Large intestine (tissue), 3 donors: ENCODE data around the gene MYRIP. TPM values are rescaled to one million over a fixed set of nuclear protein-coding genes. Genes with fewer than 3 reads are reported as not detected.
"Not testable (repeated sequence)": the region's sequence is repeated elsewhere in the genome, so short reads cannot be mapped to it uniquely, and the experiment has no call there.

Experiments used
- DNase-seq, 2 donors: peaks; one replicate each; pipeline versions ENCODE4 v3.0.0 to v3.0.0-alpha.2; 2013
- H3K27ac ChIP-seq: one replicate; pipeline ENCODE4 v1.5.1; 2013; ENCODE audit warnings: low read length
- H3K27me3 ChIP-seq: 2 replicates; pipeline ENCODE4 v1.6.1; 2013; ENCODE audit warnings: low read length; ENCODE audit not compliant: control insufficient read depth, insufficient read depth
- H3K36me3 ChIP-seq: 2 replicates; pipeline ENCODE4 v1.6.1; 2013; ENCODE audit warnings: low read length; ENCODE audit not compliant: control insufficient read depth, insufficient read depth
- H3K4me1 ChIP-seq: one replicate; pipeline ENCODE4 v1.6.1; 2013; ENCODE audit warnings: low read length; ENCODE audit not compliant: control insufficient read depth, insufficient read depth
- H3K4me3 ChIP-seq: one replicate; pipeline ENCODE4 v1.5.1; 2013; ENCODE audit warnings: low read length
- H3K9me3 ChIP-seq: one replicate; pipeline ENCODE4 v1.6.1; 2013; ENCODE audit warnings: mild to moderate bottlenecking, low read depth, low read length, moderate library complexity; ENCODE audit not compliant: control insufficient read depth
- WGBS: methylation state at CpG from one replicate; pipeline ENCODE4 v1.1.5; 2013; ENCODE audit warnings: low lambda C conversion rate; ENCODE audit not compliant: insufficient coverage; 5-methylcytosine and 5-hydroxymethylcytosine counted together
- polyA plus RNA-seq: library from polyadenylated mRNA; unstranded; fragments of 120-200 nt; gene quantifications from one replicate; pipeline ENCODE4 v1.2.1, GENCODE V29; 2013

The MYRIP gene
- polyA plus RNA-seq, 1 donor = 3.1 TPM

- Histone ChIP-seq H3K27ac (no peak overlapping the region), H3K27me3 (no peaks in the 10 kb centered on the region), H3K9me3 (no peaks in the 10 kb centered on the region), H3K4me1 (no peaks in the 10 kb centered on the region), H3K36me3 (no peaks in the 10 kb centered on the region), H3K4me3 (no peak overlapping the region)
- no peak for DNase-seq
- WGBS = no CpG with 5 or more reads among the region's 1 CpG
These were observed 211.9 kb downstream of the MYRIP start for GRCh38 chr3:40021338-40021737.

- Histone ChIP-seq H3K36me3 (no peaks in the 10 kb centered on the region), H3K4me3 (no peak overlapping the region), H3K4me1 (no peaks in the 10 kb centered on the region), H3K27me3 (no peaks in the 10 kb centered on the region), H3K27ac (no peak overlapping the region), H3K9me3 (no peaks in the 10 kb centered on the region)
- 94% methylated on average over 3 of the region's 4 CpGs for WGBS
- no peak for DNase-seq
These were observed 213.0 kb downstream of the MYRIP start for GRCh38 chr3:40022297-40022827.

- Histone ChIP-seq H3K27me3 (no peaks in the 10 kb centered on the region), H3K27ac (no peak overlapping the region), H3K4me3 (no peak overlapping the region), H3K4me1 (no peaks in the 10 kb centered on the region), H3K9me3 (no peaks in the 10 kb centered on the region), H3K36me3 (no peaks in the 10 kb centered on the region)
- no peak for DNase-seq
- no CpG with 5 or more reads among the region's 2 CpGs for WGBS
These were observed 215.1 kb downstream of the MYRIP start for GRCh38 chr3:40024526-40024925.

GRCh38 chr3:40025892-40026291 lies 216.5 kb downstream of the MYRIP start:
- not testable (repeated sequence) for H3K36me3 ChIP-seq, H3K9me3 ChIP-seq, DNase-seq, H3K4me3 ChIP-seq, H3K27me3 ChIP-seq, H3K27ac ChIP-seq, H3K4me1 ChIP-seq
- WGBS = no CpG with 5 or more reads among the region's 9 CpGs

GRCh38 chr3:40035177-40035576 lies 225.8 kb downstream of the MYRIP start:
- Histone ChIP-seq H3K9me3 (no peaks in the 10 kb centered on the region), H3K4me3 (no peak overlapping the region), H3K36me3 (no peaks in the 10 kb centered on the region), H3K27ac (no peak overlapping the region), H3K4me1 (no peaks in the 10 kb centered on the region), H3K27me3 (no peaks in the 10 kb centered on the region)
- DNase-seq = no peak
- 96% methylated on average over 4 of the region's 4 CpGs for WGBS

GRCh38 chr3:40037582-40037981 lies 228.2 kb downstream of the MYRIP start:
- Histone ChIP-seq H3K36me3 (no peaks in the 10 kb centered on the region), H3K27me3 (no peaks in the 10 kb centered on the region), H3K27ac (no peak overlapping the region), H3K4me3 (no peak overlapping the region), H3K4me1 (no peaks in the 10 kb centered on the region), H3K9me3 (no peaks in the 10 kb centered on the region)
- no peak for DNase-seq

GRCh38 chr3:40042752-40043443 lies 233.5 kb downstream of the MYRIP start:
- H3K27me3 ChIP-seq = no peaks in the 10 kb centered on the region
- H3K4me3 ChIP-seq = no peak overlapping the region
- DNase-seq = peak in 1 of 2 donors; percentile 40
- H3K36me3 ChIP-seq = no peaks in the 10 kb centered on the region
- WGBS = 100% methylated on average over 1 of the region's 4 CpGs
- no peaks in the 10 kb centered on the region for H3K9me3 ChIP-seq
- no peaks in the 10 kb centered on the region for H3K4me1 ChIP-seq
- H3K27ac ChIP-seq = no peak overlapping the region

- Histone ChIP-seq H3K36me3 (no peaks in the 10 kb centered on the region), H3K4me1 (no peaks in the 10 kb centered on the region), H3K27me3 (no peaks in the 10 kb centered on the region), H3K9me3 (no peaks in the 10 kb centered on the region), H3K4me3 (no peak overlapping the region), H3K27ac (no peak overlapping the region)
- DNase-seq = no peak
- WGBS = no CpG with 5 or more reads among the region's 1 CpG
These were observed 234.0 kb downstream of the MYRIP start for GRCh38 chr3:40043444-40043755.

GRCh38 chr3:40044487-40044886 lies 235.1 kb downstream of the MYRIP start:
- no CpG with 5 or more reads among the region's 5 CpGs for WGBS
- H3K9me3 ChIP-seq = no peaks in the 10 kb centered on the region
- H3K4me3 ChIP-seq = no peak overlapping the region
- no peaks in the 10 kb centered on the region for H3K4me1 ChIP-seq
- no peak overlapping the region for H3K27ac ChIP-seq
- H3K36me3 ChIP-seq = no peaks in the 10 kb centered on the region
- H3K27me3 ChIP-seq = no peaks in the 10 kb centered on the region
- no peak for DNase-seq

GRCh38 chr3:40045051-40045450 lies 235.6 kb downstream of the MYRIP start:
- DNase-seq = no peak
- no peak overlapping the region for H3K4me3 ChIP-seq
- no peaks in the 10 kb centered on the region for H3K4me1 ChIP-seq
- H3K27me3 ChIP-seq = no peaks in the 10 kb centered on the region
- no peak overlapping the region for H3K27ac ChIP-seq
- 83% methylated on average over 1 of the region's 2 CpGs for WGBS
- no peaks in the 10 kb centered on the region for H3K9me3 ChIP-seq
- H3K36me3 ChIP-seq = no peaks in the 10 kb centered on the region

- DNase-seq = no peak
- Histone ChIP-seq H3K27ac (no peak overlapping the region), H3K36me3 (no peaks in the 10 kb centered on the region), H3K4me3 (no peak overlapping the region), H3K27me3 (no peaks in the 10 kb centered on the region), H3K9me3 (peaks cover 2% of the 10 kb centered on the region), H3K4me1 (no peaks in the 10 kb centered on the region)
- WGBS = 100% methylated on average over 1 of the region's 4 CpGs
These were observed 236.7 kb downstream of the MYRIP start for GRCh38 chr3:40046149-40046548.
